ENCODE data around the gene SMIM24.

- TF ChIP-seq CTCF (IDR thresholded peaks at IDR 0.05; ENCODE audit: poor library complexity, severe bottlenecking) (no peak), MXI1 (conservative IDR thresholded peaks at IDR 0.05; ENCODE audit: poor library complexity, severe bottlenecking) (no peak), SMC3 (conservative IDR thresholded peaks at IDR 0.05; ENCODE audit: poor library complexity) (no peak), REST (IDR thresholded peaks at IDR 0.05; ENCODE audit: borderline replicate concordance) (no peak), RAD21 (conservative IDR thresholded peaks at IDR 0.05) (no peak)
Measured at GRCh38 chr19:3519126-3519525, 38.8 kb upstream of the SMIM24 start.
